ENCODE data around the gene PXMP2. TPM values are rescaled to one million over a fixed set of nuclear protein-coding genes. Genes with fewer than 3 reads are reported as not detected.

The PXMP2 gene
- total RNA-seq, 8 experiments from 2014 or later, result 11.5 to 38.0 (median 19.7) TPM

- peak overlapping the region; percentile 69 to 91 (median 88) for H3K4me3 ChIP-seq
- ATAC-seq (replicated peaks in 6 of 8), result peak in 7 of 8 experiments; percentile 12 to 53 (median 20)
- H3K27ac ChIP-seq, result peak overlapping the region; percentile 70 to 90
- whole genome bisulfite sequencing, 10 experiments, result 15 to 72% (median 49%) methylated on average over 2 to 29 of the region's 59 CpGs; no CpG with 5 or more reads in 2 of the 10 experiments
- peaks cover 0 to 6% of the 10 kb centered on the region in 2 donors for H3K4me1 ChIP-seq (replicated peaks in 1 of 2)
- in situ Hi-C loops (cut with MboI; ENCODE audit: low pct_unique_long_range_greater_than_20kb in 2 of 9, low sequenced_read_pairs in 9 of 9, unreplicated experiment in 9 of 9), result no loop called here
Measured at GRCh38 chr12:132711080-132711843, 23.9 kb downstream of the PXMP2 start.

GRCh38 chr12:132713123-132713522 lies 25.7 kb downstream of the PXMP2 start:
- no peak overlapping the region for H3K4me3 ChIP-seq
- no peak overlapping the region for H3K27ac ChIP-seq
- WGBS, 10 experiments, result 13 to 100% (median 83%) methylated on average over 1 to 2 of the region's 2 CpGs; no CpG with 5 or more reads in 3 of the 10 experiments
- ATAC-seq (replicated peaks in 6 of 8), result no peak
- peaks cover 0 to 6% of the 10 kb centered on the region in 2 donors for H3K4me1 ChIP-seq (replicated peaks in 1 of 2)
- in situ Hi-C loops (cut with MboI; ENCODE audit: low pct_unique_long_range_greater_than_20kb in 2 of 9, low sequenced_read_pairs in 9 of 9, unreplicated experiment in 9 of 9), result no loop called here

GRCh38 chr12:132715874-132716273 lies 28.5 kb downstream of the PXMP2 start:
- no peak overlapping the region for H3K27ac ChIP-seq
- in situ Hi-C loops (cut with MboI; ENCODE audit: low pct_unique_long_range_greater_than_20kb in 2 of 9, low sequenced_read_pairs in 9 of 9, unreplicated experiment in 9 of 9), result no loop called here
- no peak for ATAC-seq (replicated peaks in 6 of 8)
- H3K4me1 ChIP-seq (replicated peaks in 1 of 2), result no peaks in the 10 kb centered on the region
- WGBS, 10 experiments, result 0 to 100% (median 100%) methylated on average over 1 to 3 of the region's 9 CpGs; no CpG with 5 or more reads in 5 of the 10 experiments
- no peak overlapping the region for H3K4me3 ChIP-seq

- ATAC-seq (replicated peaks in 6 of 8), result no peak
- in situ Hi-C loops (cut with MboI; ENCODE audit: low pct_unique_long_range_greater_than_20kb in 2 of 9, low sequenced_read_pairs in 9 of 9, unreplicated experiment in 9 of 9), result no loop called here
- WGBS, 10 experiments, result 60 to 100% (median 85%) methylated on average over 1 to 3 of the region's 11 CpGs; no CpG with 5 or more reads in 4 of the 10 experiments
- no peak overlapping the region for H3K4me3 ChIP-seq
- H3K4me1 ChIP-seq (replicated peaks in 1 of 2), result no peaks in the 10 kb centered on the region
- H3K27ac ChIP-seq, result no peak overlapping the region
Measured at GRCh38 chr12:132716356-132716755, 29.0 kb downstream of the PXMP2 start.

GRCh38 chr12:132717011-132717410 lies 29.6 kb downstream of the PXMP2 start:
- 80 to 90% (median 82%) methylated on average over 3 to 4 of the region's 17 CpGs; no CpG with 5 or more reads in 7 of the 10 experiments for WGBS, 10 experiments
- Histone ChIP-seq H3K4me3 (no peak overlapping the region), H3K4me1 (replicated peaks in 1 of 2) (no peaks in the 10 kb centered on the region), H3K27ac (no peak overlapping the region)
- ATAC-seq (replicated peaks in 6 of 8), result no peak
- in situ Hi-C loops (cut with MboI; ENCODE audit: low pct_unique_long_range_greater_than_20kb in 2 of 9, low sequenced_read_pairs in 9 of 9, unreplicated experiment in 9 of 9), result no loop called here

- in situ Hi-C loops (cut with MboI; ENCODE audit: low pct_unique_long_range_greater_than_20kb in 2 of 9, low sequenced_read_pairs in 9 of 9, unreplicated experiment in 9 of 9), result no loop called here
- 90 to 100% (median 94%) methylated on average over 1 to 8 of the region's 61 CpGs; no CpG with 5 or more reads in 4 of the 10 experiments for WGBS, 10 experiments
- Histone ChIP-seq H3K4me3 (no peak overlapping the region), H3K4me1 (replicated peaks in 1 of 2) (no peaks in the 10 kb centered on the region), H3K27ac (no peak overlapping the region)
- peak in 2 of 8 experiments; percentile 7 to 16 for ATAC-seq (replicated peaks in 6 of 8)
Measured at GRCh38 chr12:132717531-132718387, 30.4 kb downstream of the PXMP2 start.

- WGBS, 10 experiments, result 60 to 100% (median 100%) methylated on average over 1 to 7 of the region's 21 CpGs; no CpG with 5 or more reads in 6 of the 10 experiments
- in situ Hi-C loops (cut with MboI; ENCODE audit: low pct_unique_long_range_greater_than_20kb in 2 of 9, low sequenced_read_pairs in 9 of 9, unreplicated experiment in 9 of 9), result no loop called here
- H3K4me1 ChIP-seq (replicated peaks in 1 of 2), result no peaks in the 10 kb centered on the region
- H3K27ac ChIP-seq, result no peak overlapping the region
- no peak overlapping the region for H3K4me3 ChIP-seq
- ATAC-seq (replicated peaks in 6 of 8), result no peak
Measured at GRCh38 chr12:132718644-132719043, 31.3 kb downstream of the PXMP2 start.

GRCh38 chr12:132719141-132719953 lies 32.0 kb downstream of the PXMP2 start:
- 77 to 100% (median 90%) methylated on average over 1 to 13 of the region's 31 CpGs; no CpG with 5 or more reads in 4 of the 10 experiments for WGBS, 10 experiments
- no peak overlapping the region for H3K4me3 ChIP-seq
- ATAC-seq (replicated peaks in 6 of 8), result peak in 3 of 8 experiments; percentile 14 to 25 (median 18)
- no peak overlapping the region for H3K27ac ChIP-seq
- in situ Hi-C loops (cut with MboI; ENCODE audit: low pct_unique_long_range_greater_than_20kb in 2 of 9, low sequenced_read_pairs in 9 of 9, unreplicated experiment in 9 of 9), result no loop called here
- no peaks in the 10 kb centered on the region for H3K4me1 ChIP-seq (replicated peaks in 1 of 2)

- 67 to 98% (median 92%) methylated on average over 1 to 7 of the region's 12 CpGs; no CpG with 5 or more reads in 4 of the 10 experiments for WGBS, 10 experiments
- Histone ChIP-seq H3K27ac (no peak overlapping the region), H3K4me1 (replicated peaks in 1 of 2) (no peaks in the 10 kb centered on the region), H3K4me3 (no peak overlapping the region)
- peak in 3 of 8 experiments; percentile 6 to 14 (median 8) for ATAC-seq (replicated peaks in 6 of 8)
- in situ Hi-C loops (cut with MboI; ENCODE audit: low pct_unique_long_range_greater_than_20kb in 2 of 9, low sequenced_read_pairs in 9 of 9, unreplicated experiment in 9 of 9), result no loop called here
Measured at GRCh38 chr12:132719954-132720324, 32.6 kb downstream of the PXMP2 start.

GRCh38 chr12:132720606-132721345 lies 33.4 kb downstream of the PXMP2 start:
- in situ Hi-C loops (cut with MboI; ENCODE audit: low pct_unique_long_range_greater_than_20kb in 2 of 9, low sequenced_read_pairs in 9 of 9, unreplicated experiment in 9 of 9), result no loop called here
- Histone ChIP-seq H3K27ac (no peak overlapping the region), H3K4me3 (no peak overlapping the region), H3K4me1 (replicated peaks in 1 of 2) (no peaks in the 10 kb centered on the region)
- no peak for ATAC-seq (replicated peaks in 6 of 8)
- WGBS, 10 experiments, result 86 to 100% (median 93%) methylated on average over 1 to 12 of the region's 25 CpGs; no CpG with 5 or more reads in 3 of the 10 experiments

- no peak for ATAC-seq (replicated peaks in 6 of 8)
- H3K4me1 ChIP-seq (replicated peaks in 1 of 2), result no peaks in the 10 kb centered on the region
- in situ Hi-C loops (cut with MboI; ENCODE audit: low pct_unique_long_range_greater_than_20kb in 2 of 9, low sequenced_read_pairs in 9 of 9, unreplicated experiment in 9 of 9), result no loop called here
- H3K27ac ChIP-seq, result no peak overlapping the region
- no peak overlapping the region for H3K4me3 ChIP-seq
- 80 to 100% (median 95%) methylated on average over 1 to 17 of the region's 30 CpGs; no CpG with 5 or more reads in 2 of the 10 experiments for WGBS, 10 experiments
Measured at GRCh38 chr12:132723015-132723763, 35.8 kb downstream of the PXMP2 start.

Measured in motor neuron (in vitro differentiated cells).